Neural cell (in vitro differentiated cells): Measurements from ENCODE around the gene CLPX. TPM values are rescaled to one million over a fixed set of nuclear protein-coding genes. Genes with fewer than 3 reads are reported as not detected.
"Not testable (repeated sequence)": the region's sequence is repeated elsewhere in the genome, so short reads cannot be mapped to it uniquely, and the experiment has no call there.

ENCODE experiments used
- H2AFZ ChIP-seq: fragments of 200-600, 300-800 bp; sonication (generic), shearing (Covaris generic); 2 replicates; pipeline ENCODE4 v1.6.0; 2014; ENCODE audit warnings: low read depth, mild to moderate bottlenecking, antibody characterized with exemption, low read length, moderate library complexity
- H3F3A ChIP-seq: fragments of 200-600 bp; shearing (Covaris generic); 2 replicates; pipeline ENCODE4 v1.6.1; 2016; ENCODE audit warnings: mild to moderate bottlenecking, moderate library complexity, mixed read lengths, antibody characterized with exemption, low read length; ENCODE audit not compliant: insufficient read depth, poor library complexity, severe bottlenecking
- H3K27ac ChIP-seq: fragments of 200-600, 300-800 bp; sonication (generic), shearing (Covaris generic); 2 replicates; pipeline ENCODE4 v1.5.1; 2014; ENCODE audit warnings: mild to moderate bottlenecking, low read length, moderate library complexity
- H3K27me3 ChIP-seq: fragments of 300-800, 200-600 bp; sonication (generic), shearing (Covaris generic); 2 replicates; pipeline ENCODE4 v1.6.0; 2014; ENCODE audit warnings: mild to moderate bottlenecking, low read depth, low read length, moderate library complexity; ENCODE audit not compliant: insufficient read depth
- H3K36me3 ChIP-seq: fragments of 300-800, 200-600 bp; sonication (generic), shearing (Covaris generic); 2 replicates; pipeline ENCODE4 v1.5.1; 2014; ENCODE audit warnings: mild to moderate bottlenecking, antibody characterized with exemption, low read length, moderate library complexity; ENCODE audit not compliant: insufficient read depth
- H3K4me2 ChIP-seq: fragments of 300-800, 200-600 bp; sonication (generic), shearing (Covaris generic); 2 replicates; pipeline ENCODE4 v1.6.0; 2014; ENCODE audit warnings: mild to moderate bottlenecking, low read length
- H3K4me3 ChIP-seq: fragments of 300-800, 200-600 bp; sonication (generic), shearing (Covaris generic); 2 replicates; pipeline ENCODE4 v1.5.1; 2014; ENCODE audit warnings: mild to moderate bottlenecking, low read length, moderate library complexity
- H3K79me2 ChIP-seq: fragments of 200-600 bp; shearing (Covaris generic); replicated peaks from 2 replicates; pipeline ENCODE4 v1.6.0; 2014; ENCODE audit warnings: mild to moderate bottlenecking, low read length, moderate library complexity; ENCODE audit not compliant: insufficient read depth
- H3K9ac ChIP-seq: fragments of 300-800, 200-600 bp; sonication (generic), shearing (Covaris generic); 2 replicates; pipeline ENCODE4 v1.6.1; 2016; ENCODE audit warnings: mild to moderate bottlenecking, low read length, mixed read lengths
- H3K9me2 ChIP-seq: fragments of 200-600 bp; shearing (Covaris generic); 2 replicates; pipeline ENCODE4 v1.6.1; 2016; ENCODE audit warnings: mild to moderate bottlenecking, low read length, mixed read lengths; ENCODE audit not compliant: insufficient read depth
- H3K9me3 ChIP-seq: fragments of 200-600, 300-800 bp; sonication (generic), shearing (Covaris generic); 2 replicates; pipeline ENCODE4 v1.6.1; 2016; ENCODE audit warnings: mild to moderate bottlenecking, mixed run types, low read length, moderate library complexity, mixed read lengths
- H4K20me1 ChIP-seq: fragments of 200-600 bp; shearing (Covaris generic); 2 replicates; pipeline ENCODE4 v1.6.1; 2016; ENCODE audit warnings: mild to moderate bottlenecking, mixed run types; ENCODE audit not compliant: insufficient read depth
- EP300 ChIP-seq: fragments of 450-650 bp; conservative IDR thresholded peaks from 2 replicates; pipeline ENCODE4 v1.6.1; 2014; ENCODE audit warnings: antibody characterized with exemption, mild to moderate bottlenecking, moderate library complexity; ENCODE audit not compliant: poor library complexity, severe bottlenecking
- EZH2 ChIP-seq: fragments of 200-600, 300-800 bp; shearing (Covaris generic), sonication (generic); IDR thresholded peaks from 2 replicates; pipeline ENCODE4 v1.6.1; 2014; ENCODE audit warnings: antibody characterized with exemption, low read length, borderline replicate concordance, mild to moderate bottlenecking; ENCODE audit not compliant: insufficient read depth, poor library complexity, severe bottlenecking
- MXI1 ChIP-seq: fragments of 450-650 bp; conservative IDR thresholded peaks from 2 replicates; pipeline ENCODE4 v1.6.1; 2014; ENCODE audit warnings: antibody characterized with exemption, mild to moderate bottlenecking; ENCODE audit not compliant: poor library complexity, severe bottlenecking
- POLR2AphosphoS5 ChIP-seq: IDR thresholded peaks from 2 replicates; pipeline ENCODE4 v1.6.1; 2012
- RAD21 ChIP-seq: fragments of 450-650 bp; conservative IDR thresholded peaks from 2 replicates; pipeline ENCODE4 v1.6.1; 2014; ENCODE audit warnings: antibody characterized with exemption, mild to moderate bottlenecking, moderate library complexity
- REST ChIP-seq: IDR thresholded peaks from 2 replicates; pipeline ENCODE4 v1.6.1; 2012; ENCODE audit warnings: borderline replicate concordance
- SMC3 ChIP-seq: fragments of 450-650 bp; conservative IDR thresholded peaks from 2 replicates; pipeline ENCODE4 v1.6.1; 2014; ENCODE audit warnings: antibody characterized with exemption, mild to moderate bottlenecking, moderate library complexity; ENCODE audit not compliant: poor library complexity
- TAF1 ChIP-seq: IDR thresholded peaks from 2 replicates; pipeline ENCODE4 v1.6.1; 2012; ENCODE audit warnings: low read depth
- polyA plus RNA-seq: library from polyadenylated mRNA; depleted of rRNA; stranded (reverse); fragments of >200 nt; gene quantifications from 2 replicates; pipeline ENCODE4 v1.2.3, GENCODE V29; 2014
- TF ChIP-seq, protein P1 (sequence below): fragments of 450-650 bp; IDR thresholded peaks from 2 replicates; pipeline ENCODE4 v1.5.1; 2014; ENCODE audit warnings: antibody characterized with exemption, mild to moderate bottlenecking, moderate library complexity; ENCODE audit not compliant: poor library complexity, severe bottlenecking

Gene CLPX
- polyA plus RNA-seq, 1 donor from 2014 or later, result 44.9 TPM

DNA sequence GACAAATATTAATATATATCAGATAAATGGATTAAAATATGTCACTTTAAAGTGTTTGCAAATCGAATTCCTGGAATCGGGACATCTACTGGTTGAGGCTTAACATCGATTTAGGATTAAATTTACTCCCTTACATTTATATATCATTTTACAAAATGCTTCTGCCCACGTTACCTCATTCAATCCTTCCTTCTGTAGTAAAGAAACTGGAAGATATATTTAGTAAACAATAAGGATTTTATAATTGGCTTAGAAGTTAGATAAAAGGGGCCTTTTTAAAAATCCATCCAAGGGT lies 1.3 kb downstream of the CLPX start:
- peak overlapping the region; percentile 88 for H3K27ac ChIP-seq
- no peaks in the 10 kb centered on the region for H3K9me2 ChIP-seq
- H2AFZ ChIP-seq, result no peak overlapping the region
- peak overlapping the region; percentile 95 for H3K4me2 ChIP-seq
- H3K9ac ChIP-seq, result peak overlapping the region; percentile 93
- H4K20me1 ChIP-seq, result no peaks in the 10 kb centered on the region
- no peaks in the 10 kb centered on the region for H3F3A ChIP-seq
- no peak for TF ChIP-seq MXI1
- no peak for TF ChIP-seq POLR2AphosphoS5
- TF ChIP-seq, protein P1, sequence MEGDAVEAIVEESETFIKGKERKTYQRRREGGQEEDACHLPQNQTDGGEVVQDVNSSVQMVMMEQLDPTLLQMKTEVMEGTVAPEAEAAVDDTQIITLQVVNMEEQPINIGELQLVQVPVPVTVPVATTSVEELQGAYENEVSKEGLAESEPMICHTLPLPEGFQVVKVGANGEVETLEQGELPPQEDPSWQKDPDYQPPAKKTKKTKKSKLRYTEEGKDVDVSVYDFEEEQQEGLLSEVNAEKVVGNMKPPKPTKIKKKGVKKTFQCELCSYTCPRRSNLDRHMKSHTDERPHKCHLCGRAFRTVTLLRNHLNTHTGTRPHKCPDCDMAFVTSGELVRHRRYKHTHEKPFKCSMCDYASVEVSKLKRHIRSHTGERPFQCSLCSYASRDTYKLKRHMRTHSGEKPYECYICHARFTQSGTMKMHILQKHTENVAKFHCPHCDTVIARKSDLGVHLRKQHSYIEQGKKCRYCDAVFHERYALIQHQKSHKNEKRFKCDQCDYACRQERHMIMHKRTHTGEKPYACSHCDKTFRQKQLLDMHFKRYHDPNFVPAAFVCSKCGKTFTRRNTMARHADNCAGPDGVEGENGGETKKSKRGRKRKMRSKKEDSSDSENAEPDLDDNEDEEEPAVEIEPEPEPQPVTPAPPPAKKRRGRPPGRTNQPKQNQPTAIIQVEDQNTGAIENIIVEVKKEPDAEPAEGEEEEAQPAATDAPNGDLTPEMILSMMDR, result peak; percentile 33
- no peaks in the 10 kb centered on the region for H3K9me3 ChIP-seq
- H3K36me3 ChIP-seq, result peaks cover 11% of the 10 kb centered on the region
- H3K27me3 ChIP-seq, result no peaks in the 10 kb centered on the region
- H3K79me2 ChIP-seq, result peaks cover 50% of the 10 kb centered on the region
- peak overlapping the region; percentile 88 for H3K4me3 ChIP-seq

GRCh38 chr15:65182538-65182937 lies 2.6 kb downstream of the CLPX start:
- Histone ChIP-seq H3K9me2 (no peaks in the 10 kb centered on the region), H3K9ac (no peak overlapping the region), H3K4me2 (no peak overlapping the region), H2AFZ (no peak overlapping the region), H3K27me3 (no peaks in the 10 kb centered on the region), H3K27ac (no peak overlapping the region), H3K36me3 (peaks cover 11% of the 10 kb centered on the region), H4K20me1 (no peaks in the 10 kb centered on the region), H3K79me2 (peaks cover 50% of the 10 kb centered on the region), H3K4me3 (peak overlapping the region; percentile 88), H3K9me3 (no peaks in the 10 kb centered on the region), H3F3A (no peaks in the 10 kb centered on the region)
- TF ChIP-seq MXI1 (no peak), REST (no peak), EP300 (no peak), RAD21 (no peak), EZH2 (no peak), POLR2AphosphoS5 (no peak), TAF1 (no peak), SMC3 (no peak)
- TF ChIP-seq, protein P1, result no peak

GRCh38 chr15:65181582-65182353 lies 3.4 kb downstream of the CLPX start:
- not testable (repeated sequence) for H3K9ac ChIP-seq, H4K20me1 ChIP-seq, H3K27me3 ChIP-seq, H3F3A ChIP-seq, H3K4me2 ChIP-seq, H3K27ac ChIP-seq, H3K4me3 ChIP-seq, H3K9me3 ChIP-seq, H2AFZ ChIP-seq, H3K9me2 ChIP-seq
- Histone ChIP-seq H3K36me3 (peaks cover 11% of the 10 kb centered on the region), H3K79me2 (peaks cover 50% of the 10 kb centered on the region)
